ENCODE results near the gene GRIK1.

GRIK1 gene

DNA sequence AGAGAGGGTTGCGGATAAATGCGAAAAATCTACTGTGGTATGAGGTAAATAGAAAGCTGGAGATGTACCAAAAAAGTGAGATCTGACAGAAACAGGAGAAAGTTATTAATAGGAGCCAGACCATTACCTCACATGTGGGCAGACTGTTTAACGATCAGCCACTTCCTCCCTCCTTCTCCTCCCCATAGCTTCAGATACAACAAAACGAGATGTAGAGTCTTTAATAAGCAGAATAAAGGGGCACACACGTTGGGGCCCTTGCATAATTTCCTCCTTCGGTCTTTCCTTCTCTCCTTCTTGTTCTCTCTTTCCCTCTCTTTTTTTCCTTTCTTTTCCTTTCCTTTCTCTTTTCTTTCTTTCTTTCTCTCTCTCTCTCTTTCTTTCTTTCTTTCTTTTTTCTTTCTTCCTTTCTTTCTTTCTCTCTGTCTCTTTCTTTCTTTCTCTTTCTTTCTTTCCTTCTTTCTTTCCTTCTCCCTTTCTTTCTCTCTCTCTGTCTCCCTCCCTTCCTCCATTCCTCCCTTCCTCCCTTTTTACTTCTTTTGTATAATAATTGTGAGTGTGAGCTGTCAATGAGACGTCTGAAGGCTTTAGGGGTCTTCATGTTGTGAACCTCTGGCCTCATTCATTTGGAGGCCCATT lies 242.1 kb downstream of the GRIK1 start:
- TF ChIP-seq, protein P1, sequence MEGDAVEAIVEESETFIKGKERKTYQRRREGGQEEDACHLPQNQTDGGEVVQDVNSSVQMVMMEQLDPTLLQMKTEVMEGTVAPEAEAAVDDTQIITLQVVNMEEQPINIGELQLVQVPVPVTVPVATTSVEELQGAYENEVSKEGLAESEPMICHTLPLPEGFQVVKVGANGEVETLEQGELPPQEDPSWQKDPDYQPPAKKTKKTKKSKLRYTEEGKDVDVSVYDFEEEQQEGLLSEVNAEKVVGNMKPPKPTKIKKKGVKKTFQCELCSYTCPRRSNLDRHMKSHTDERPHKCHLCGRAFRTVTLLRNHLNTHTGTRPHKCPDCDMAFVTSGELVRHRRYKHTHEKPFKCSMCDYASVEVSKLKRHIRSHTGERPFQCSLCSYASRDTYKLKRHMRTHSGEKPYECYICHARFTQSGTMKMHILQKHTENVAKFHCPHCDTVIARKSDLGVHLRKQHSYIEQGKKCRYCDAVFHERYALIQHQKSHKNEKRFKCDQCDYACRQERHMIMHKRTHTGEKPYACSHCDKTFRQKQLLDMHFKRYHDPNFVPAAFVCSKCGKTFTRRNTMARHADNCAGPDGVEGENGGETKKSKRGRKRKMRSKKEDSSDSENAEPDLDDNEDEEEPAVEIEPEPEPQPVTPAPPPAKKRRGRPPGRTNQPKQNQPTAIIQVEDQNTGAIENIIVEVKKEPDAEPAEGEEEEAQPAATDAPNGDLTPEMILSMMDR (conservative IDR thresholded peaks at IDR 0.05; ENCODE audit: low read depth): no peak
- POLR2A ChIA-PET (ENCODE audit: low non-redundant PET): no interaction called here

DNA sequence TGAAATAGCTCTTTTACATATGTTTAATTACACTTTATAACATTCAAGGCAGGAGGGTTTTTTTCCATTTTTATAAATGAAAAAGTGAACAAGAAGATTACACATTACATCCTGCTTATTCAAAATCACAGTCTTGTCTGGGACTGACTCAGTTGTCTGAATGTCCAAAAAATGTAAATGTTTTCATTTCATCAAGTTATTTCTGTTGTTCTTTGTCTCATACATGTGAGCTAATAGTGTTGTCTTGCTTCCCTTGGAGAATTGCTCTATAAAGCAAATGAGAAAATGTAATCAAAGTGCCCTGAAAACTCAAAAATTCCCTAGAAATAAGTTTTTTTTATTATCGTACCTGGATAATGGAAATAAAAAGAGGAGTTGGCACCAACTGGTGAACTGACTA lies 242.9 kb downstream of the GRIK1 start:
- TF ChIP-seq, protein P1 (conservative IDR thresholded peaks at IDR 0.05; ENCODE audit: low read depth): no peak
- H3K27ac ChIP-seq: no peak overlapping the region
- CTCF ChIA-PET: interaction anchor here (0.6 kb wide), 1 partner anchor 600 kb away, joined by 3 read pairs; no protein-coding TSS in a partner anchor
- no peak for DNase-seq (ENCODE audit: low spot score)
- POLR2A ChIA-PET (ENCODE audit: low non-redundant PET): no interaction called here

More for the DNA sequence above, 242.1 kb downstream of the GRIK1 start:
- no peak overlapping the region for H3K27ac ChIP-seq
- no peak for DNase-seq (ENCODE audit: low spot score)
- CTCF ChIA-PET: no interaction called here

DNA sequence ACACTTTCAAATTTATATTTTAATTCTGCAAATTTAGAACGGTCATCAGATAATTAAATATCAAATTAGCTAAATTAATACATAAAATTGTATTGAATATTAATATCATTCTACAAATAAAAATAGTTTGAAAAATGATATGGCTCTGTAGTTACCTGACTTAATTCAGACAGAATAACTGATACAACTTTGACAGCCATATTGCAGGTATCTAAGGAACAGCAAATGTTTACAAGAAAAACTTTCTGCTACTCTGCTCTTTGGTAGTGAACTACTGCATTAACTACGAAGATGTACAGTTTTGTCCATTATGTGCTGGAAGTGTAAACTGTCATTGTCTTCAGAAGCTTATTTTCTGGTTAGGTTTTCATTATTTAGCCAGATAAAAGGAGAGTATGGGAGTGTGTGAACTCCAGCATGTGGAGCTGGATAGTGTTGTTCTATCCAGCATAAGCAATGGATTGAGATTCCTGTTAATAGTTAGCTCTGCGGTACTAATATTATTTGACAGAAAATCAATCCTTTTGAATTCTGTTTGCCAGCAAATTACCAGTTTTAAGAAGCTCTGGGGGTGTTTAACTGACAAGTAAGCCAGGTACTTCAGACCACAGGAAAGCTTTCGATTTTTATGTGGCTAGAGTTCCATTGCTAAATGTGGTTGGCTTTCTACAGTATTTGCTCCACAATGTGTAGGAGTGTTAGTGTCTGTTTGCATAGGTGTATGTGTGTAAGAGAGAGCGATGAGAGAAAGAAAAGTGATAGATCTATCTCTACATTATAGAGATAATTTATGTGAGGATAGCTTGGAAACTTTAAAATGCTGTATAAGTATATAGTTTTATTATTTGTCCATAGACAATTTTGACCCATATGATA lies 247.9 kb downstream of the GRIK1 start:
- ChIA-PET CTCF (no interaction called here), POLR2A (ENCODE audit: low non-redundant PET) (no interaction called here)
- no peak overlapping the region for H3K27ac ChIP-seq
- TF ChIP-seq, protein P1 (conservative IDR thresholded peaks at IDR 0.05; ENCODE audit: low read depth): no peak
- no peak for DNase-seq (ENCODE audit: low spot score)

DNA sequence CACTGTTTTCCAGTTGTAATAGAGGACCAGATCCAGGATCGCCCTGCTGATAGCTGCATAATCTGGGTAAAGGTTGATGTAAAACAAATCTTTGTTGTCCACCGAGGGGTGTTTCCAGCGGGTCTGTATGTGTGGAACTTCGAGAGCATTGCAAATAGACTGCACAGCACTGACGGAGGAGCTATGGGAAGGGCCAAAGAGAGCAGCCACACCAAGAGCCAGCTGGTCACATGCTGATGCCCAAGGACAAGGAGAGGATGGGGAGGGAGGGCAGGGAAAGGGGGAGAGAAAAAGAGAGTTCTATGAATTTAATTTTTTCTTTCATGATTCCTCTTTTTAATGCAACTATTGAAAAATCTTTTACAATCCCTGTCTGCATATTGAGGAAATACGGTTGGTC lies 250.0 kb downstream of the GRIK1 start:
- no peak for DNase-seq (ENCODE audit: low spot score)
- POLR2A ChIA-PET (ENCODE audit: low non-redundant PET): no interaction called here
- H3K27ac ChIP-seq: no peak overlapping the region
- CTCF ChIA-PET: no interaction called here
- TF ChIP-seq, protein P1 (conservative IDR thresholded peaks at IDR 0.05; ENCODE audit: low read depth): no peak

DNA sequence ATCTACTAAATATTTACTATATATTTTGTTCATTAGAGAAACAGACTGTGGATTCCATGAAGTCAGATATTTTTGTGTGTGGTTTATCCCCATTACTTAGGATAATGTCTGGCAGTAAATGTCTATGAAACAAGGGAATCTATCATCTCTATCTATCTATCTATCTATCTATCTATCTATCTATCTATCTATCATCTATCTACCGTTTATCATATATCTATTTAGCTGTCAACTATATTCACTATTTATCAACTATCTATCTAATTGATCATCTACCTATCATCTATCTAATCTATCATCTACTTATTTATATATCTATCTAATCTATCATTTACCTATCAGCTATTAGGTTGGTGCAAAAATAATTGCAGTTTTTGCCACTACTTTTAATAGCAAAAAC lies 255.7 kb downstream of the GRIK1 start:
- TF ChIP-seq, protein P1 (conservative IDR thresholded peaks at IDR 0.05; ENCODE audit: low read depth): no peak
- CTCF ChIA-PET: no interaction called here
- no peak overlapping the region for H3K27ac ChIP-seq
- POLR2A ChIA-PET (ENCODE audit: low non-redundant PET): no interaction called here
- no peak for DNase-seq (ENCODE audit: low spot score)

DNA sequence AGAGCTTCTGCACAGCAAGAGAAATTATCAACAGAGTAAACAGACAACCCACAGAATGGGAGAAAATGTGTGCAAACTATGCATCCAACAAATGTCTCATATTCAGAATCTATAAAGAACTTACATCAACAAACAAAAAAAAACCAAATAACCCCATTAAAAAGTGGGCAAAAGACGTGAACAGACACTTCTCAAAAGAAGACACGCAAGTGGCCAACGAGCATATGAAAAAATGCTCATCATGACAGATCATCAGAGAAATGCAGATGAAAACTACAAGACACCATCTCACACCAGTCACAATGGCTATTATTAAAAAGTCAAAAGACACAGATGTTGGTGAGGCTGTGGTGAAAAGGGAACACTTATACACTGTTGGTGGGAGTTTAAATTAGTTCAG lies 257.0 kb downstream of the GRIK1 start:
- no peak overlapping the region for H3K27ac ChIP-seq
- ChIA-PET CTCF (no interaction called here), POLR2A (ENCODE audit: low non-redundant PET) (no interaction called here)
- TF ChIP-seq, protein P1 (conservative IDR thresholded peaks at IDR 0.05; ENCODE audit: low read depth): no peak
- DNase-seq (ENCODE audit: low spot score): no peak

Measured in RWPE1 (cell line).